Transverse colon (tissue), 3 donors: ENCODE results near the gene TBC1D17.

Experiments used
- CTCF ChIP-seq, 5 experiments: fragments of 200-600 bp in 3 of 5; fragments of 450-650 bp in 2 of 5; sonication (generic) in 3 of 5; IDR thresholded peaks; 1 replicate in 2 of 5; 2 replicates in 3 of 5; pipeline ENCODE4 v1.5.1; 2016 to 2017; ENCODE audit warnings: antibody characterized with exemption in 5 of 5, inconsistent platforms in 3 of 5, mild to moderate bottlenecking in 2 of 5, moderate library complexity in 1 of 5
- EP300 ChIP-seq: sonication (generic); formaldehyde crosslinking; IDR thresholded peaks from one replicate; pipeline ENCODE4 v1.6.1; 2017; ENCODE audit warnings: antibody characterized with exemption, low read depth
- POLR2A ChIP-seq: fragments of 450-650 bp; IDR thresholded peaks from one replicate; pipeline ENCODE4 v1.6.1; 2016; ENCODE audit warnings: antibody characterized with exemption, mild to moderate bottlenecking, moderate library complexity

GRCh38 chr19:49851456-49852259, 25.8 kb upstream of the TBC1D17 start:
- TF ChIP-seq EP300 (no peak), POLR2A (no peak), CTCF (IDR thresholded peaks at IDR 0.05) (no peak)
